Inferior parietal cortex (tissue), 1 donor: ENCODE data around the gene ESYT1.

ENCODE experiments used
- DNase-seq: peaks from one replicate; pipeline ENCODE4 v3.0.0-alpha.2; 2016; ENCODE audit errors: extremely low spot score

The ESYT1 gene

GRCh38 chr12:56128670-56129205, 671 bp downstream of the ESYT1 start:
- DNase-seq = no peak

- no peak for DNase-seq
These were observed 1.3 kb downstream of the ESYT1 start for GRCh38 chr12:56129206-56129941.

- DNase-seq = no peak
These were observed 2.0 kb downstream of the ESYT1 start for GRCh38 chr12:56129942-56130495.

DNA sequence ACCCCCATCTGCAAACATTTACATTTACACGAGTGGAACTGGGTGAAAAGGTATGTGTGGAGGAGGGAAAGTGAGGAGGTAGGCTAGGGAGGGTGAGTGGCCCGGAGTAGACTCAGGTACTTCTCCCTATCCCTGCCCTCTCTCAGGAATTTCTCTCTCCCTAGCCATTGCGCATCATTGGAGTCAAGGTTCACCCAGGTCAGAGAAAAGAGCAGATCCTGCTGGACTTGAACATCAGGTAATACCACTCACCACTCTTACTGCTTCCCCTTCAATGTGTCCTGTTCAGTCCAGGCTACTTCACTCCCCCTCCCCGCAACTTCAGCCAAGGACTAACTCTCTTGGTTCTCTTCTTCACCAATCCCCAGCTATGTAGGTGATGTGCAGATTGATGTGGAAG, 2.8 kb downstream of the ESYT1 start:
- no peak for DNase-seq

GRCh38 chr12:56134897-56135296, 6.8 kb downstream of the ESYT1 start:
- DNase-seq = no peak

GRCh38 chr12:56137853-56138571, 9.9 kb downstream of the ESYT1 start:
- DNase-seq = no peak

- no peak for DNase-seq
These were observed 14.1 kb downstream of the ESYT1 start for GRCh38 chr12:56141946-56142784.

DNA sequence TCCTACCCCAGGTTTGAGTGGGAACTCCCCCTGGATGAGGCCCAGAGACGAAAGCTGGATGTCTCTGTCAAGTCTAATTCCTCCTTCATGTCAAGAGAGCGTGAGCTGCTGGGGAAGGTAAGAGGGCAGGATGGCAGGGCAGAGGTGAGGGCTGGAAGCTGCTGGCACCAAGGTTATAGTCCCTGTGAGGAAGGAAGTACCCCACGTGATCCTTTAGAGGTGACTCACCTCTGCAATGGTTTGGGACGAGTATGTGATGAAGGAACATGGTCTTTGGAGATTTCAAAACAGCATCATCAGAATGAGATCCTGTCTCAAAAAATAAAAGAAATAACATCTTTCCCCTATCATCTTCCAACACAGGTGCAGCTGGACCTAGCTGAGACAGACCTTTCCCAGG, 15.2 kb downstream of the ESYT1 start:
- DNase-seq = no peak

DNA sequence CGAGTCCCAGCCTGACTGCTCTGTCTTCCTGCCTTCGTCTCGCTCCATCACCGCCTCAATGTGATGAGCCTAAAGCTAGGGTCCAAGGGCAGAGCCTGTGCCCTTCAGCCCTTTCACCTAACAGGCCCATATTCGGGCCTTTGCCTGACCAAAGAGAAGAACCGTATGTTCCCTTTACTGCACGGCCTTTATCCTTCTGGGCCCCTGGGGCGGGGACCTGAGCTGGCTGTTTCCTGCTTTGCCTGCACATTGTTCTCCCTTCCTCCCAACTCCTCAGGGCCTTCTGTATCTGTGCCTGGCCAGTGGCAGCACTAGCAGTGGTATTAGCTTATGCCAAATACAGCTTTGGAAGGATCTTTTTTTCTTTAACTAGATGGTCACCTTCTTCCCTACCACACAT, 15.8 kb downstream of the ESYT1 start:
- no peak for DNase-seq

GRCh38 chr12:56145217-56145616, 17.1 kb downstream of the ESYT1 start:
- no peak for DNase-seq

- no peak for DNase-seq
These were observed 18.7 kb downstream of the ESYT1 start for GRCh38 chr12:56146492-56147460.

DNA sequence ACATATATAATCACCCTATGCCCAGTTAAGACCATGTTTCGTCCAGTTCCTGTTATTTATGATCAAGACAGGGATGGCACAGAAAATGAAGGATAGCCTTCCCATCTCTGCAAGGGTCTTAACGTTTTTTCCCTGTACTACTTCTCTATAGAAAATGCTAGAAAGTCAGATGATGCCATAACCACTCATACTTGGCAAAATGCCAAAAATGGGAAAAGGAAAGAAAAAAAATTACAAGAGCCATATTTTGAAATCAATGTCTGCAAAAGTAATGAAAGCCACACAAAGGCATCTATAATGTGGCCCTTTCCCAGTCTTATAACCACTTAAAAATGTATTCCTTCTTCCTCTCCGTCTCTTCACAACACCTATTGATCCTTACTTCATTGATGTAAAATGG, 22.5 kb downstream of the ESYT1 start:
- DNase-seq = no peak

GRCh38 chr12:56151672-56152131, 23.6 kb downstream of the ESYT1 start:
- no peak for DNase-seq

- DNase-seq = peak; percentile 92
These were observed 24.2 kb downstream of the ESYT1 start, which contains the start of gene MYL6B for GRCh38 chr12:56152132-56152755. MYL6B (plus strand) TSS chr12:56152587; CDS start chr12:56153919, 1,332 bp downstream.

GRCh38 chr12:56152756-56153677, 24.9 kb downstream of the ESYT1 start:
- no peak for DNase-seq

DNA sequence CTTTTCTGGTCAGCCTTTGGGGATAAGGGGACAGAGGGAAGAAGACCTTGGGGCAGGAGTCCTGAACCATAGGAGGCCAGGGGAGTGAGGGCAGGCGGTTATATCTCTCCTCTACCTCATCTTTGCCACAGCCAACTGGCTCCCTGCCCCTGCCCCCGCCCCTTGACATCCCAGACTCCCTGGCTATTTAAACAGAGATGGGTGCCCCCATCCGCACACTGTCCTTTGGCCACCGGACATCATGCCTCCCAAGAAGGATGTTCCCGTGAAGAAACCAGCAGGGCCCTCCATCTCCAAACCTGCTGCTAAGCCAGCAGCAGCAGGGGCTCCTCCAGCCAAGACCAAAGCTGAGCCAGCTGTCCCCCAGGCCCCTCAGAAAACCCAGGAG, 25.6 kb downstream of the ESYT1 start:
- DNase-seq = no peak

DNA sequence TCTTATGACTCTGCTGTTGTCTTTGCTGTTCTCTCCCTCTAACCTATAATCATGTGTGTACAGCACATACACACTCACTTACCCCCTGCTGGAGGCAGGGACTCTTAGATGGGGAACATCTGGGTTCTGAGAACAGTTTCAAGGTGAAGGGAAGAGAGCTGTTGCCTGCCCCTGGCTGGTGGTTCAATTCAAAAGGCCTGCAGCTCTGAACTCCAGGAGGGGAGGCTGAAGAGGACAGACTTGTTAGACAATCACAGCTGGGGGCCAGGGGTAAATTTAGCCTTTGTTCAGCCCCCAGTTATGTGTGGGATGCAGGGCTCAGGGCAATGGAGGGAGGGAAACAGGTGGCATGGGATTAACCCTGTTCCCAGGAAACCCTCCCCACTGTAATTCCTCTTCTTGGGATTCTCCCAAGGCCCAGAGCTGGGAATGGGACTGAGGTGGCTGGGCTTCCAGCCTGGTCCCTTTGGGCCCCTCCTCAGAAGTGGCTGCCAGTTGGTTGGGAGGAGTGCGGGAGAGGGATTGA, 26.2 kb downstream of the ESYT1 start:
- no peak for DNase-seq

DNA sequence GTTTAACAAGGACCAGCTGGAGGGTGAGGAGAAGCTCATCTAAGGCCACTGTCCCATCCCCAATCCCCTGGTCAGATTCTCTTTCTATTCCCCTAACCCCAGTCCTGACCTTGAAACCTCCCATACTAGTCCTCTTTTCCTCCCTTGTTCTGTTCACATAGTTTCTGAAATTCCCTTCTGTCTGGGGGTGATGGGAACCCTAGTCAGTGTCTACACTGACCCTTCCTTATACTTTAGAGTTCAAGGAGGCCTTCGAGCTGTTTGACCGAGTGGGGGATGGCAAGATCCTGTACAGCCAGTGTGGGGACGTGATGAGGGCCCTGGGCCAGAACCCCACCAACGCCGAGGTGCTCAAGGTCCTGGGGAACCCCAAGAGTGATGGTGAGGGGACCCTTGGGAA, 26.8 kb downstream of the ESYT1 start:
- no peak for DNase-seq
